Body of pancreas (tissue), 4 donors: Measurements from ENCODE around the gene TUBGCP2. TPM values are rescaled to one million over a fixed set of nuclear protein-coding genes. Genes with fewer than 3 reads are reported as not detected.

Experiments
- ATAC-seq: fragments of 150-250 bp; one replicate; pipeline ENCODE4 v1.9.1; 2016
- DNase-seq, 4 donors: peaks; one replicate each; pipeline ENCODE4 v3.0.0-alpha.2; 2019
- H3K27ac ChIP-seq, 4 donors: fragments of 200-600 bp; sonication (generic); 1 replicate in 3 of 4; 2 replicates in 1 of 4; pipeline versions ENCODE4 v1.5.1 to v1.6.1; 2016 to 2019; ENCODE audit warnings: mild to moderate bottlenecking in 1 of 4, mixed read lengths in 1 of 4, moderate library complexity in 1 of 4
- H3K27me3 ChIP-seq, 2 donors: fragments of 200-600 bp; sonication (generic); one replicate each; pipeline ENCODE4 v1.6.0; 2016; ENCODE audit warnings: mild to moderate bottlenecking in 1 of 2
- H3K36me3 ChIP-seq, 2 donors: fragments of 200-600 bp; sonication (generic); replicated peaks in 1 of 2; 2 replicates each; pipeline ENCODE4 v1.5.1; 2016; ENCODE audit warnings: low read depth in 2 of 2; ENCODE audit not compliant: insufficient read depth in 1 of 2
- H3K4me1 ChIP-seq: fragments of 200-600 bp; sonication (generic); one replicate; pipeline ENCODE4 v1.6.0; 2016
- H3K4me3 ChIP-seq, 2 donors: fragments of 200-600 bp; sonication (generic); 1 replicate in 1 of 2; 2 replicates in 1 of 2; pipeline ENCODE4 v1.5.1; 2016 to 2019
- H3K9me3 ChIP-seq, 3 donors: fragments of 200-600 bp; sonication (generic); 1 replicate in 2 of 3; 2 replicates in 1 of 3; pipeline ENCODE4 v1.5.1; 2016
- POLR2A ChIP-seq, 3 donors: fragments of 450-650 bp; IDR thresholded peaks; one replicate each; pipeline ENCODE4 v1.6.1; 2016; ENCODE audit warnings: antibody characterized with exemption in 3 of 3, mild to moderate bottlenecking in 2 of 3
- WGBS, 2 donors: methylation state at CpG; one replicate each; pipeline ENCODE4 v1.1.5; 2017; 5-methylcytosine and 5-hydroxymethylcytosine counted together
- intact Hi-C: fragments of 100-400 bp; cut with DNase I; formaldehyde crosslinking; loops from one replicate; pipeline ENCODE4 v1.15.1; 2023
- total RNA-seq, 2 donors: library from RNA; depleted of rRNA; stranded (reverse); fragments of >200 nt; gene quantifications; one replicate each; pipeline ENCODE4 v1.1.0, GENCODE V29; 2016
- TF ChIP-seq, protein P1 (sequence below), 7 experiments: fragments of 450-650 bp in 4 of 7; fragments of 200-600 bp in 3 of 7; sonication (generic) in 3 of 7; IDR thresholded peaks; one replicate each; pipeline ENCODE4 v1.5.1; 2016 to 2019; ENCODE audit warnings: antibody characterized with exemption in 7 of 7

The TUBGCP2 gene
- total RNA-seq, 2 donors from 2014 or later: 32.2 to 36.6 TPM

- H3K9me3 ChIP-seq: no peaks in the 10 kb centered on the region
- ATAC-seq: no peak
- no peak overlapping the region for H3K4me3 ChIP-seq
- TF ChIP-seq, protein P1, sequence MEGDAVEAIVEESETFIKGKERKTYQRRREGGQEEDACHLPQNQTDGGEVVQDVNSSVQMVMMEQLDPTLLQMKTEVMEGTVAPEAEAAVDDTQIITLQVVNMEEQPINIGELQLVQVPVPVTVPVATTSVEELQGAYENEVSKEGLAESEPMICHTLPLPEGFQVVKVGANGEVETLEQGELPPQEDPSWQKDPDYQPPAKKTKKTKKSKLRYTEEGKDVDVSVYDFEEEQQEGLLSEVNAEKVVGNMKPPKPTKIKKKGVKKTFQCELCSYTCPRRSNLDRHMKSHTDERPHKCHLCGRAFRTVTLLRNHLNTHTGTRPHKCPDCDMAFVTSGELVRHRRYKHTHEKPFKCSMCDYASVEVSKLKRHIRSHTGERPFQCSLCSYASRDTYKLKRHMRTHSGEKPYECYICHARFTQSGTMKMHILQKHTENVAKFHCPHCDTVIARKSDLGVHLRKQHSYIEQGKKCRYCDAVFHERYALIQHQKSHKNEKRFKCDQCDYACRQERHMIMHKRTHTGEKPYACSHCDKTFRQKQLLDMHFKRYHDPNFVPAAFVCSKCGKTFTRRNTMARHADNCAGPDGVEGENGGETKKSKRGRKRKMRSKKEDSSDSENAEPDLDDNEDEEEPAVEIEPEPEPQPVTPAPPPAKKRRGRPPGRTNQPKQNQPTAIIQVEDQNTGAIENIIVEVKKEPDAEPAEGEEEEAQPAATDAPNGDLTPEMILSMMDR (IDR thresholded peaks at IDR 0.05): no peak
- no peak for TF ChIP-seq POLR2A (IDR thresholded peaks at IDR 0.05)
- peak in 1 of 4 donors; percentile 62 for DNase-seq
- 60 to 65% methylated on average over 5 to 16 of the region's 16 CpGs for WGBS, 2 donors
- peaks cover 20% of the 10 kb centered on the region for H3K4me1 ChIP-seq
- H3K27ac ChIP-seq: no peak overlapping the region
- no peaks in the 10 kb centered on the region for H3K27me3 ChIP-seq
- H3K36me3 ChIP-seq: no peaks in the 10 kb centered on the region
- intact Hi-C loops: no loop called here
Observed at GRCh38 chr10:133353202-133353959, 44.7 kb upstream of the TUBGCP2 start.

- H3K27me3 ChIP-seq: no peaks in the 10 kb centered on the region
- no peak for TF ChIP-seq POLR2A (IDR thresholded peaks at IDR 0.05)
- TF ChIP-seq, protein P1 (IDR thresholded peaks at IDR 0.05): no peak
- no peak overlapping the region for H3K4me3 ChIP-seq
- DNase-seq: no peak
- no peak for ATAC-seq
- 57 to 65% methylated on average over 12 to 24 of the region's 24 CpGs for WGBS, 2 donors
- no peaks in the 10 kb centered on the region for H3K9me3 ChIP-seq
- H3K4me1 ChIP-seq: peaks cover 5% of the 10 kb centered on the region
- no peak overlapping the region for H3K27ac ChIP-seq
- intact Hi-C loops: no loop called here
- no peaks in the 10 kb centered on the region for H3K36me3 ChIP-seq
Observed at GRCh38 chr10:133351408-133352318, 43.0 kb upstream of the TUBGCP2 start.

GRCh38 chr10:133350950-133351329, 42.3 kb upstream of the TUBGCP2 start:
- Histone ChIP-seq H3K4me1 (no peaks in the 10 kb centered on the region), H3K9me3 (no peaks in the 10 kb centered on the region), H3K36me3 (no peaks in the 10 kb centered on the region), H3K4me3 (no peak overlapping the region), H3K27ac (no peak overlapping the region), H3K27me3 (no peaks in the 10 kb centered on the region)
- TF ChIP-seq POLR2A (IDR thresholded peaks at IDR 0.05): no peak
- TF ChIP-seq, protein P1 (IDR thresholded peaks at IDR 0.05): no peak
- DNase-seq (no peak), ATAC-seq (no peak)
- 68% methylated on average over 13 of the region's 13 CpGs; no CpG with 5 or more reads in 1 of the 2 donors for WGBS, 2 donors
- intact Hi-C loops: no loop called here

DNA sequence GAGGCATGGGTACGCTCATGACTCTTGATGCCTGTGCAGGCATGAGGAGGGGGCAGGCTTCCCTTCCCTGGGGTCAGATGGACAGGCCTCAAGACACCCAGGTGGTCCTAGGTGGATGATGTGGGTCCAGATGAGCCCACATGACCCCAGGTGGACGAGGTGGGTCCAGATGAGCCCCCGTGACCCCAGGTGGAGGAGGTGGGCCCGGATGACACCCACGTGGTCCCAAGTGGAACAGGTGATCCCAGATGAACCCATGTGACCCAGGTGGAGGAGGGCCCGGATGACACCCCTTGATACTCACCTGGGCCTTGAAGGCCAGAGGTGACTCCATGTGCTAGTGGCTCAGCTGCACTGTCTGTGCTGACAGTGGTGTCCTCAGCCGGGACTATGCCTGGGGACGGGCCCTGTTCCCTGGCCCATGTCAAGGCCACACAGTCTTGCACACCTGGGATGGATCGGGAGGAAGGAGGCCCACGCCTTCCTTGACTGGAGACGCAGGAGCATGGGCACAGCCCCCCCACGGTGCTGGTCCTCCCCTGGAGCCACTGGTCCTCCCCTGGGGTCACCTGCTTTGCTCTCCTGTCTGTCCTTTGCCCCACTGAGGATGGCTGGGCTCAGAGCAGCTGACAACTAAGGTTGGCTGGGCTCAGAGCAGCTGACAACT, 41.7 kb upstream of the TUBGCP2 start:
- H3K9me3 ChIP-seq: no peaks in the 10 kb centered on the region
- no peaks in the 10 kb centered on the region for H3K4me1 ChIP-seq
- intact Hi-C loops: no loop called here
- 65 to 100% methylated on average over 1 to 12 of the region's 12 CpGs for WGBS, 2 donors
- no peak for ATAC-seq
- DNase-seq: no peak
- H3K27me3 ChIP-seq: no peaks in the 10 kb centered on the region
- no peak overlapping the region for H3K27ac ChIP-seq
- no peaks in the 10 kb centered on the region for H3K36me3 ChIP-seq
- no peak overlapping the region for H3K4me3 ChIP-seq
- TF ChIP-seq, protein P1 (IDR thresholded peaks at IDR 0.05): no peak
- no peak for TF ChIP-seq POLR2A (IDR thresholded peaks at IDR 0.05)
